ENCODE results near the gene NIFK.
"Not testable (repeated sequence)": the region's sequence is repeated elsewhere in the genome, so short reads cannot be mapped to it uniquely, and the experiment has no call there.

Gene NIFK

DNA sequence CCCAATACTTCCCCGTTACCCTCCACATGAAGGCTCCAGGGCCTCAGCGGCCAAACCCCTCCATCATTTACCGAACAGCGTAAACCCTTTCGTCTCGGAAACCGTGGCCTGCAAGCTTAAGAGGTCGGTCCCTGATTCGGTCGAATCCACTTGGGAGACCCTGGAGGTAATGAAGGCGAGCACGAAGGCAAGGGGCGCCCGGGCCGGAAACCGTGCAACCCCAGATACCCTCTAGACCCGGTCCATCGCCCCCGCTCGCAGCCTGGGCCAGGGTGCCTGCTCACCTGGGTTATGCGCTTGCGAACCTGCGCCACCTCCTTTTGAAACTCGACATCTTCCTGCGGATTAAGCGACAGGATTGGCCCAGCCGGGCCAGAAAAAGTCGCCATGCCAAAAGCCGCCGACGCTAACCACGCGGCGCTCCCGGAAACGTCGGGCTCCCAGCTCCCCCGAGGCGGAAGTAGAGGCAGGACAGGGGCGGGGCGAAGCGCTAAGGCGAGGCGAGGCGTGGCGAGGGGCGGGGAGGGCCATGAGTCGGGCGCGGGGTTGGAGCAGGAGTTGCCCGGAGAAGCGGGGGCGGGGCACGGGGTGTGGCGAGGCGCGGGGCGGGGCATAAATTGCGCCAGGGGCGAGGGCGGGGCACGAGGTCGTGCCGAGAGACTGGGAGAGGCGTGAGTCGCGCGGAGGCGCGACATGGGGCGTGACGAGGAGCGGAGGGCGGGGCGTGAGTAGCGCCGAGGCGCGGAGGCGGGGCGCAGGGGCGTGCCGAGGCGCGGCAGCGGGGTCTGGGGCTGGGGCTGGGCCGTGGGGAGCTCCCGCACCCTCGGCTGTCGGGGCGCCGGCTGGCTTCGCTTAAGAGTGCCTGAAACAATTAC is at the start of gene NIFK:
TSS of gene NIFK (minus strand) at position 414 of the 875 bp plus-strand sequence. CDS start at position 389, 25 bp downstream.
- DNase-seq = peak; percentile 38 to 91

- no peak for DNase-seq
Observed at GRCh38 chr2:121783180-121783579, 46.5 kb upstream of the NIFK start.

DNA sequence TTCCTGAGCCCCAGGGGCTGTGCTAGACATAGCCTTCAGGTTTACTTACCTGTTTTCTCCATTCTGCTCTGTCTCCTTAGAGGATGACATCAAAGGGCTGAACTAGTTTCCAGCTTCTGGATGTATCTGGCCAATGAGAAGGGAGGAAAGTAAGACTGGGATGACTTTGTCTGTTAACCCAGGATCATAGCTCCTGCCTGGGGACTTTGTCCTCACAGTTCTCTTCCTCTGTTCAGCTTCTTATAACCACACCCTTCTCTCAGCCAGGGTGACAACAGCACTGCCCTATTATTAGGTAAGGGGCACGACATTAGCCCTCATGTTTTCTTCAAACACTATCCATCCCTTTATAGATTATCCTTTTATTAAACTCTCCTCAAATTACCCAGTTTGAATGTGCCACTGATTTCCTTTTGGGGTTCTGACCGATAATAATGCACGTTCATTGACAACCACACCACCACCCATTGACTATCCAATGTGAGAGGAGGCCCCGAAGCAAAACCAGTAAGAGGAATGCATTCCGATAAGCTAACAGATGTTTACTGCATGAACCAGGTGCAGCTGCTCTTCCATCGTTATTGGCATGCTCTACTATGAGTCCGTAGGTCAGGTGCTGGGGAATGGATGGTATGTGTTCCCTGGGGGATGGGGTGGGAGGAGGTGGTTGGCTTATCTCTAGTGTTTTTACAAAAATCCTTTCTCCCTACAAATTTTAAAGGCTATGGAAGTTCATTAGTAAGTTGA is 42.2 kb upstream of the NIFK start:
- DNase-seq = no peak

- no peak for DNase-seq
Observed at GRCh38 chr2:121777699-121778058, 41.0 kb upstream of the NIFK start.

DNA sequence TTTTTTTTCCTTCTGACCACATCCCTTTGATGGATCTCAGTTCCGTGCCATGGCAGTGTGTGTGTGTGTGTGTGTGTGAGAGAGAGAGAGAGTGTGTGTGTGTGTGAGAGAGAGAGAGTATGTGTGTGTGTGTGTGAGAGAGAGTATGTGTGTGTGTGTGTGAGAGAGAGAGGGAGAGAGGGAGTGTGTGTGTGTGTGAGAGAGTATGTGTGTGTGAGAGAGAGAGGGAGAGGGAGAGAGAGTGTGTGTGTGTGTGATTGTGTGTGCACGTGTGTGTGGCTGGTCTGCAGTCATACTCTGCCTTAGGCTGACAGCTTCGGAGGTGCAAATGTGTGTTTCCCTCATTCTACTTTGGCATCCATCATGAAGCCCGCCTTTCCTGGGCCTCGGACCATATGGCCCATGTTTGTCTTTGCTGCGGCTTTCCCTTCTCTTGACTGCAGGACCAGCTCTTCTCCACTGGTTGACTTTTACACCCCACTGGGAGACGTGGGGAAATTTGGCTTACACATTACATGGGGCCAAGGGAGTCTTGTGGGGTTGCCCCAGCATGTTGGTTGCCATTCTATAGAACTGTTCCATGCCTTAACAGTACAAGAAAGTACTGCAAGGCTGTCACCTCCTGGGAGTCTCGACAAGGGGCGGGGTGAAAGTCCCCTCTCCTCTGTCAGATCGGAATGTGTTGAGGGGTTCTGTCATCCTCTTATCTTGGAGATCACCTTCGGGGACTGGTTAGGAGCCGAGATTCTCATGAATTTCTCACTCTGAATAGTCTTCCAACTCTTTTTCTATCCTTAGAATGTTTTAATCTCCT is 40.4 kb upstream of the NIFK start:
- DNase-seq = no peak

GRCh38 chr2:121776361-121776760 is 39.7 kb upstream of the NIFK start:
- DNase-seq = no peak

- no peak for DNase-seq
Observed at GRCh38 chr2:121774235-121774634, 37.6 kb upstream of the NIFK start.

DNA sequence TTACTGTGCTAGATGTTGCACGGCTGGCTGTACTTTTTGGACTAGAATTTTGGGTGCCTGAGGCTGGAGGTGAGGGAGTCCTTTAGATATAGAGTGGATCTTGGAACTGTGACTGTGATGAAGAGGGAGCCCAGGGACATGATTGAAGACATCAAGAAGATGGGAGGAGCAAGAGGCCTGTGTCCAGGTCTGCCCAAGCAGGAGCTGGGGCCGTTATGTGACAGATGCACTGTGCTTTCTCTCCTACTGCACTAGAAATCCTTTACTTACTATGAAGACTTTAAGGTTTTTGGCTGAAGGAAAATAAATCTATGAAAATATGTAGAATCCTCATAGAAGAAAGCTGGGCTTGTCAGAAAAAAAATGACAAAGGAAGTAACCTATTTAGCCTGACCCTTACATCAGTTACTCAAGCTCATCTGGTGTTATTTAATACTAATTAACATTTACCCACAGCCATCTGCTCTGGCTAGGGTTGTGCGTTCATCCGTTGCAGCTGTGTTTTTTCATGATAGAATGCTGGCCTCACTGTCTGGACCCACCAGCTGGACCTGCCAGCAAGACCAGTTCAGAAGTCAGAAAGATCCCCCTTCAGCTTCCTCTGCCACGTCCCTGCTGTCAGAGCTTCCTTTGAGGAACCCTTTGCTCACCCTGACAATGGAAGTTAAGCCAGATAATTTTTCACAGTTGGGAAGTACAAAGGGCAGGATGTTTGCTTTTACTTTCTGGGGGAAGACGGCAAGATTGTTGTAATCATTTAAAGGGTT is 35.5 kb upstream of the NIFK start:
- no peak for DNase-seq

GRCh38 chr2:121768143-121768755 is 31.6 kb upstream of the NIFK start:
- no peak for DNase-seq

DNA sequence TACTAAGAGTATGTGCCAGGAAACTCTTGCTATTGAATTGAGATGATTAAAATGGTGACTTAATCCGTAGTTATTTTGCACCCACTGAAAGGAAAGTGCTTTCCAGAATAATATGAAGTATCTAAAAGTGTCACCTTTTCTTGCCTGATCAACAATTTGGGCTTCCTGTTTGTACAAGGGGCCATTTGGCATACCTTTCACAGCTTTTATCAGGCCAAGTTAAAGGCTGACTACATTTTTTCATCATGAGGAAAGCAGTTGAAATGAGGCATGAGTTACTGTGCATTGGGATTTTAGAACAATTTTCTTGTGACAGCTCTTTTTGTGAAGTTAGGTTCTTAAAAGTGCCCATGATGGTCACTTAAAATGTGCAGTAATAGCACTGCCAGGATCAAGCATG is 29.9 kb upstream of the NIFK start:
- no peak for DNase-seq

- no peak for DNase-seq
Observed at GRCh38 chr2:121764681-121765228, 28.1 kb upstream of the NIFK start.

GRCh38 chr2:121755237-121756111 is 18.8 kb upstream of the NIFK start, which contains the start of gene TSN:
TSS of gene TSN (plus strand) at chr2:121755651. CDS start at chr2:121755780, 129 bp downstream.
- peak; percentile 56 to 95 for DNase-seq

DNA sequence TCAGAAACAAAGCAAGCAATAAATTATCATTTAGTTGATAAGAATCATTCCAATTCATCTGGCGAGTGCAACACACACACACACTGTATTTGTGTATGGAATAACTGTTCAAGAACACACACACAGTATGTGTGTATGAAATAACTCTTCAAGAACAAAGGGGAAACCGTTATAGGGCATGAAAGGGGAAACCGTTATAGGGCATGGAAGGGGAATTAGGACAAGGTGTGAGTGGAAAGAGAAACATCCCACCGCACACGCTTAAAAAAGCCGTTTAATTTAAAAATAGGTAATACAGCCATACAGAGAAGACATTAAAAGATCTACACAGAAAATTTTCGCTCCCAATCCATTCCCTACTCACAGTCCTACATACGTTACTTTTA is 18.2 kb upstream of the NIFK start:
- no peak for DNase-seq

GRCh38 chr2:121748202-121748601 is 11.5 kb upstream of the NIFK start:
- no peak for DNase-seq

- no peak for DNase-seq
Observed at GRCh38 chr2:121746071-121746578, 9.4 kb upstream of the NIFK start.

- DNase-seq = no peak
Observed at GRCh38 chr2:121741450-121741849, 4.8 kb upstream of the NIFK start.

GRCh38 chr2:121740973-121741372 is 4.3 kb upstream of the NIFK start:
- no peak for DNase-seq

- no peak for DNase-seq
Observed at GRCh38 chr2:121736140-121736461, 574 bp downstream of the NIFK start.

- DNase-seq = no peak
Observed at GRCh38 chr2:121735518-121736074, 1.1 kb downstream of the NIFK start.

- DNase-seq = not testable (repeated sequence)
Observed at GRCh38 chr2:121734544-121734943, 2.1 kb downstream of the NIFK start.

All from cerebellar nuclear complex (tissue), 1 donor.